CD4-positive, alpha-beta T cell treated with Interleukin-2 at 100 ng/mL for 4 hours (primary cell): Measurements from ENCODE around the gene GRK5.
"Not testable (repeated sequence)": the region's sequence is repeated elsewhere in the genome, so short reads cannot be mapped to it uniquely, and the experiment has no call there.

Source experiments
- DNase-seq: peaks from one replicate; pipeline ENCODE4 v3.0.0-alpha.2; 2020; ENCODE audit warnings: low spot score

The GRK5 gene

DNA sequence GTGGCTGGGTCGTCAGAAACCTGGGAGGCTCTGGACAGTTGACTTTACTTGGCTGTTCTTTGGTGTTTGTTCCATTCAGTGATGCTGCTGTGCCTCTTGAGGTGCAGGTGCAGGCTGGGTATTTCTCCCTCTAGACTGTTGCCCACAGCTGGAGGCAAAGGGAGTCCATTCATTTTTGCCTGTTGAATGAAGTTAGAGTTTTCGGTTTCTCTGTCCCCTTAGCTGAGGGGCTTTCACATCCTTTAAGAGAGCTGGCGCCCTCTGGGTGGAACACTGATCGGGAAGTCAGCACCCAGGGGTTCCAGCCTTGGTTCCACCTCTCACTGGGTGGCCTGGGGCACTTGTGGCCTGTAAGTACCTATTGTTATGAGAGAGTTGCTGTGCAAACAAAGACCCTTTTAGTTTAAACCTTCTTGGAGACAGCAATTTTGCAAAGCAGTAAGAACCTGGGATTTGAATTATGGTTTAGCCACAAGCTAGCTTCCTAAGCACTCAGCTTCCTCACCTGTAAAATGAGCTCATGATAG, 67.2 kb downstream of the GRK5 start:
- DNase-seq = no peak

GRCh38 chr10:119275085-119275484, 67.7 kb downstream of the GRK5 start:
- no peak for DNase-seq

DNA sequence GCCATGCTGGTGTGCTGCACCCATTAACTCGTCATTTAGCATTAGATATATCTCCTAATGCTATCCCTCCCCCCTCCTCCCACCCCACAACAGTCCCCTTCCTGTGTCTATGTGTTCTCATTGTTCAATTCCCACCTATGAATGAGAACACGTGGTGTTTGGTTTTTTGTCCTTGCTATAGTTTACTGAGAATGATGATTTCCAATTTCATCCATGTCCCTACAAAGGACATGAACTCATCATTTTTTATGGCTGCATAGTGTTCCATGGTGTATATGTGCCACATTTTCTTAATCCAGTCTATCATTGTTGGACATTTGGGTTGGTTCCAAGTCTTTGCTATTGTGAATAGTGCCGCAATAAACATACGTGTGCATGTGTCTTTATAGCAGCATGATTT, 68.8 kb downstream of the GRK5 start:
- DNase-seq = not testable (repeated sequence)

DNA sequence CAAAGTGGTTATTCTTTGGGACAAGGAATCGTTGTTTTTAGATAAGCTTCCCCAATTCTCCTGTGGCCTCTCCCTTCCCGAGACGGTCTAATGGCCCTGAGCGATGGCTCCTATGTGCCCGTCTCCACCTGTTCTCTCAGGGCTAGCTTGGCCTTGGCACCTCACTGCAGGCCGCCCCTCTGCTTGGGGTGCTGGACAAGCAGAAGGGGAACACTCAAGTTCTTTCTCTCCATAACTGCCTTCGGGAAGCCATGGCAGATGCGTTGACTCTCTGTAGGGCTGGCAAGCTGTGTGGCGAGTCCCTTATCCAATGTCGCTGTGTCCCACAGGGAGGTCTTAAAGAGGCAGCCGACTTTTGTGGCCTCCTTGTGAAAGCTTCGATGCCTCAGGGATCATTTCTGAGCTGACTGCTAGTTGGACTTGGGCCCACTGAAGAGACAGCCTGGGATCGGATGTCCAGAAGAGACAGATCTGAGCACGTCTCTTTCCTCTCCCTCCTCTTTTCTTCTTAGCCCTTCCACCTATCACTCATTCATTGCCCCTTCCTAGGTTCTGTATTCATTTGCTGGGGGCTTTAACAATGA, 70.8 kb downstream of the GRK5 start:
- no peak for DNase-seq

DNA sequence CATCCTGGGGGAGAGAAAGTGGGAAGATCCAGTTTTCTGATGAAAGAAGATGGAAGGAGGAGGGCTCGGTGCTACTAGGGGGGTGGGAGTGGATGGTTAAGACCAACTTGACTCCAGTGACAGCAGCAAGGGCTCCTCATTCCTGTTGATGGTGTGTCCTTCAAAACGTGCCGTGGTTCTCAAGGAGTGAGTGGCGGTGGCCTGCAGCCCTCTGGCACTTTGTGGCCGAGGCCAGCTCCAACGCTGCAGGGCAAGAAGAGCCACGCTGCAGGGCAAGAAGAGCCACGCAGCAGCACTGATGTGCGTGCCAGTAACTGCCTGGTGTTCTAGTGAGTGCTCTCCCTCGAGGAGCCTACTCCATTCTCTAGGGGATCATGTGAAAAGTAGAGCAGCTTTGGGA, 72.1 kb downstream of the GRK5 start:
- DNase-seq = no peak

GRCh38 chr10:119281581-119282071, 74.3 kb downstream of the GRK5 start:
- no peak for DNase-seq

DNA sequence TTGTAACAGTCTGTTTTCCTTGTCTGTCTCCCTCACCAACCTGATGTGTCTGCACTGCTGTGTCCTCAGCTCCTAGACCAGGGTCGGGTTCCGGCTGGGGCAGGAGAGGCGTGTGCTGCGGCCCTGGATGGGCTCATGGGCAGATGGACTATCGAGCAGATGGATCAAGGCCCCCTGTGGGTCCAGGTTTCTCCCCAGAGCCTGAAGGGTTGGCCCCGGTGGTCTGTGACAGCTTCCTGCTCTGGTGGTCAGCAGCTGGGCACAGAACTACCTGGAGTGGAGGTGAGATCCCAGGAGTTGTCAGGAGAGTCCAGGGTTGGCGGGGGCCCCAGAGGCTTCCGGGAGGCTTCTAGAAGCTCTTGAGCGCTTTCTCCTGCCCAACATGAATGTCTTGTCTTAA, 75.1 kb downstream of the GRK5 start:
- no peak for DNase-seq

DNA sequence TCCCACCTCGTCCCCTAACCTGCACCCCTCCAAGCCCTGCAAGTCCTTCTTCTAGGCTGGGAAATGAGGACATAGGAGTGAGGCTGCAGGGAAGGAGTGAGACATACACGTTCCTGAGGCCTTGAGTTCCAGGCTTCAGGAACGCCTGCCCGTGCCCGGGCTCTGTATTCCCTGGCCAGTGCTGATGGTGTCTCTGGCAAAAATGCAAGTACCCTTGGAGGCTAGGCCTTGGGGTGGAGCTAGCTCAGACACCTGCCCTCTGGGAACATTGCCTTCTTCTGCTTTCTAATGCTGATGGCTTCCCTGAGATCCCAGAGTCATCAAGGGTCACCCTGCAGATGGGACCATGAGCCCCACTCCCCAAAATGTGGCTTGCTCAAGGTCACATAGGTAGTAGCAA, 76.0 kb downstream of the GRK5 start:
- no peak for DNase-seq

- DNase-seq = peak; percentile 37
Measured at GRCh38 chr10:119283818-119284217, 76.4 kb downstream of the GRK5 start.

GRCh38 chr10:119284679-119285096, 77.3 kb downstream of the GRK5 start:
- DNase-seq = no peak

- no peak for DNase-seq
Measured at GRCh38 chr10:119285495-119286267, 78.3 kb downstream of the GRK5 start.

DNA sequence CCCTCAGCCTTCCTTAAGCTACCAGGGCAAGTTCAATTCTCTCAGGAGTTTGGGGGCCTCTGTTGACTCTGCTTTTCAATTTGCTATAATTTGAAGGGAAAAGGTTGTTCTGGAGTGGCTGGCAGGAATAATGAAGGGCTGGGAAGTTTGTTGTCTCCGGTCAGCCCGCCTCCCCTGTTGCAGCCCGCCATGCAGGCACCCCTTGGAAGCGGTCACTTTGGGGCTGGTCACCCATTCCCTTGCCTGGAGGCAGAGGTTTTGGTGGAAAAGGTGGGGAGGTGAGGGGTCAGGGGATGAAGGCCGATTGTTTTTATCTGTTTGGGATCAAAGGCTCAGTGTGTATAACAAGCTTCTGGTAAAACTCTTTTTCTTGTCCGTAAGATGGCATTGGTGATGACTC, 79.1 kb downstream of the GRK5 start:
- no peak for DNase-seq

DNA sequence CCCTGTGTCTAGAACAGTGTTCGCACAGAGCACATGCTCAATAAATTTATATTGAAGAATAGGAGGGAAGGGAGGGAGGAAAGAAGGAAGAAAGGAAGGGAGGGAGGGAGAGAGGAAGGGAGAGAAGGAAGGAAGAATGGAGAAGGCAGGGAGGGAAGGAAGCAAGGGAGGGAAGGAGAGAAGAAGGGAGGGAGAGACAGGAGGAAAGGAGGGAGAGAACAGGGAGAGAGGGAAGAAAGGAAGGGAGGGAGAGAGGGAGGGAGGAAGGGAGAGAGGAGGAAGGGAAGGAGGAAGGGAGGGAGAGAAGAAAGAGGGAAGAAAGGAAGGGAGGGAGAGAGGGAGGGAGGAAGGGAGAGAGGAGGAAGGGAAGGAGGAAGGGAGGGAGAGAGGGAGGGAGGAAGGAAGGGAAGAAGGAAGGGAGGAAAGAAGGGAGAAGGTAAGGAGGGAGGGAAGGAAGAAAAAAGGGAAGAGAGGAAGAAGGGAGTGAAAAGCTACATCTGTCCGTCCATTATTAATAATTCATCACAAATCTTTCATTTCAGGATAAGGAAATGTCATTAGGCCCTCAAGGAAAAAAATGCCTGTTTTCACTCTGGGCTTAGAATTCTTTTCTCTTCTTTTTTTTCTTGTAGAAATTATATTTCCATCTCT, 79.7 kb downstream of the GRK5 start:
- DNase-seq = no peak

- DNase-seq = no peak
Measured at GRCh38 chr10:119288574-119289001, 81.2 kb downstream of the GRK5 start.

DNA sequence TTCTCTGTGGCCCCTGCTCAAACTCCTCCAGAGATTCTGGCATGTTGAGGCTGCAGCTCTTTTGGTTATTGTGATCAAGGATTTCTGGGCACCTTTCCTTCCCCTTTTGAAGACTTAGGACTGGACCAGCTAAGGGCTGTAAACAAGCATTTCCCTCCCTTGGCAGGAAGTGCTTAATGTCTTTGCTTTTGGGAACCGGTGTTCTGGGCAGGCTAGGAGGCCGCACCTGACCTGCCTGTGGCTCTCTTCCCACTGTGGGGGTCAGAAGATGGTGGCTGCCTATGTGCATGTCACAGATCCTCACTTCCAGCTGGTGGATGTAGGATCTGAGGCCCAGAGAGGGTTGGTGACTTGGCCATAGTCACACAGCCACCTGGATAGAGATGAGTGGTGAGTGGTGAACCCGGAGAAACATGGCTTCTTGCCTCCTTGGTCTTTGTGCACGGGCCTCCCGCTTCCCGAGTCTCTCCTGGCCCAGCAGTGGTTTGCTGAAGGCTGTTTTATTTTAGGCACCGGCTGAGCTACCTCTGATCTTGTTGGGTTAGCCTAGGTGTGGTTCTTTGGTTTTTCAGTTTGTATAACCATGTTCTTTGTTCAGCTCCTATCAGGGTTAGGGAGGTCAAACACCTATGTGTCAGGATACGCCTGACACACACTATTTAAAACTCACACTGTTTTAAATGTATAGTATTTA, 82.0 kb downstream of the GRK5 start:
- no peak for DNase-seq

- no peak for DNase-seq
Measured at GRCh38 chr10:119290301-119291048, 83.1 kb downstream of the GRK5 start.

GRCh38 chr10:119291223-119291900, 84.0 kb downstream of the GRK5 start:
- DNase-seq = no peak

DNA sequence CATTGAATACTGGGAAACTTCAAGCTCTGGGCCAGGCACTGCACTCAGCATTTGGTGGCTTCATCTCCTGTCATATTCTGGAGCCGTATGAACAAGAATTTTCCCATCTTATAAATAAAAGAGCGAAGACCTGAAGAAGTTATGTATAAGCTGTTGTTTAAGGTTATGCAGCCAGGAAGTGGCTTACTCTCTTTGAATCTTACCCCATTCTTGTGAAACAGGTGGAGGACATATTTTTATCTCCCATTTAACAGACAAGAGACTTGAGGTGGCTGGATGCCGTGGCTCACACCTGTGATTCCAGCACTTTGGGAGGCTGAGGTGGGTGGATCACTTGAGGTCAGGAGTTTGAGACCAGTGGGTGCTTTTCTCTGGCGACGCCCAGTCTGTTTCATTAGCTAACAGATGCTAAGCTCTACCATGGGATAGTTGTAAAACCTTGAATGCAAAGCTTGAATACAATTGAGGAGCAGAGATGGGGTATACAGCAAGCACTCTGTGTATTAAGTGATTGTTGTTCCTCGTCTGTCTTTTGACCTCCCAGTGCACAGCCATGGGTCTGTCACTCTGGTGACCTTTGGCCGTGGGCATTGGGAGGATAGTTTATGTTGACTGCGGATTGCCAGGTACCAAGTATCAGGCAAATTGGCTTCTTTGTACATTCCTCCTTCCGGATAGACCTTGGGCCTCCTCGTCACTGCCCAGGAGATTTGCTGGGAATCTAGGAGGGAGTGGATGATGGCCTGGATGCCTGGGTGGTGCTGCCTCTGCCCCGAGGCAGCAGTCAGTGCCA, 85.8 kb downstream of the GRK5 start:
- no peak for DNase-seq

- DNase-seq = no peak
Measured at GRCh38 chr10:119296703-119297102, 89.3 kb downstream of the GRK5 start.
